SK-N-SH (cell line): Measurements from ENCODE around the gene DIP2A. TPM values are rescaled to one million over a fixed set of nuclear protein-coding genes. Genes with fewer than 3 reads are reported as not detected.

Experiments
- CTCF ChIA-PET: fragments of 300-600, 350-600 bp; formaldehyde crosslinking; extraction: SDS; loops from one replicate; lab custom pipeline; 2021; lab: Yijun Ruan, JAX
- POLR2A ChIA-PET: fragments of 350-600 bp; sonication (Branson Sonifier 250); formaldehyde crosslinking; extraction: SDS; loops from one replicate; lab custom pipeline; 2020; ENCODE audit warnings: antibody characterized with exemption, inconsistent platforms; lab: Yijun Ruan, JAX
- DNase-seq: peaks from one replicate; pipeline ENCODE4 v3.0.0; 2012
- H2AFZ ChIP-seq: fragments of 200-600 bp; sonication (generic); 2 replicates; pipeline ENCODE4 v1.8.1; 2016; ENCODE audit warnings: antibody characterized with exemption, mild to moderate bottlenecking, low read depth
- H3F3A ChIP-seq: fragments of 200-600 bp; sonication (generic); replicated peaks from 2 replicates; pipeline ENCODE3; 2016; ENCODE audit warnings: antibody characterized with exemption, mild to moderate bottlenecking; ENCODE audit not compliant: insufficient read depth
- H3K27ac ChIP-seq, 2 experiments: fragments of 200-500 bp in 1 of 2; fragments of 200-600 bp in 1 of 2; sonication (Bioruptor generic) in 1 of 2; sonication (generic), shearing (Covaris generic) in 1 of 2; 2 replicates each; pipeline versions ENCODE4 v1.5.1 to v1.6.1; 2014 to 2016; ENCODE audit warnings: low read depth in 2 of 2, inconsistent platforms in 1 of 2, low read length in 1 of 2, mild to moderate bottlenecking in 1 of 2, mixed read lengths in 1 of 2
- H3K27me3 ChIP-seq: fragments of 200-600 bp; sonication (generic), shearing (Covaris generic); 2 replicates; pipeline ENCODE4 v1.6.1; 2016; ENCODE audit warnings: mixed run types; ENCODE audit not compliant: insufficient read depth
- H3K36me3 ChIP-seq, 2 experiments: fragments of 200-500 bp in 1 of 2; fragments of 200-600 bp in 1 of 2; sonication (Bioruptor generic) in 1 of 2; sonication (generic) in 1 of 2; replicated peaks in 1 of 2; 2 replicates each; pipeline versions ENCODE3 to v1.5.1; 2014 to 2016; ENCODE audit warnings: low read length in 1 of 2, mild to moderate bottlenecking in 1 of 2; ENCODE audit not compliant: insufficient read depth in 2 of 2, control insufficient read depth in 1 of 2
- H3K4me1 ChIP-seq, 2 experiments: fragments of 200-500 bp in 1 of 2; fragments of 200-600 bp in 1 of 2; sonication (Bioruptor generic) in 1 of 2; sonication (generic), shearing (Covaris generic) in 1 of 2; 2 replicates each; pipeline versions ENCODE4 v1.5.1 to v1.6.1; 2014 to 2016; ENCODE audit warnings: low read depth in 1 of 2, low read length in 1 of 2, mixed run types in 1 of 2; ENCODE audit not compliant: insufficient read depth in 2 of 2, control insufficient read depth in 1 of 2
- H3K4me2 ChIP-seq: fragments of 200-600 bp; sonication (generic), shearing (Covaris generic); 2 replicates; pipeline ENCODE4 v1.6.1; 2017; ENCODE audit warnings: mixed run types
- H3K4me3 ChIP-seq, 2 experiments: fragments of 200-500 bp in 1 of 2; fragments of 200-600 bp in 1 of 2; sonication (Bioruptor generic) in 1 of 2; sonication (generic), shearing (Covaris generic) in 1 of 2; 2 replicates each; pipeline versions ENCODE4 v1.5.1 to v1.8.1; 2014 to 2016; ENCODE audit warnings: low read depth in 2 of 2, inconsistent platforms in 1 of 2, low read length in 1 of 2, mild to moderate bottlenecking in 1 of 2, mixed read lengths in 1 of 2, moderate library complexity in 1 of 2
- H3K79me2 ChIP-seq: fragments of 200-600 bp; sonication (generic); 2 replicates; pipeline ENCODE4 v1.8.1; 2017; ENCODE audit warnings: mild to moderate bottlenecking; ENCODE audit not compliant: insufficient read depth
- H3K9ac ChIP-seq: fragments of 200-600 bp; sonication (generic); 2 replicates; pipeline ENCODE4 v1.6.1; 2017; ENCODE audit warnings: mixed run types
- H3K9me2 ChIP-seq: fragments of 200-600 bp; sonication (generic); 2 replicates; pipeline ENCODE4 v1.6.1; 2017; ENCODE audit warnings: mixed run types
- H3K9me3 ChIP-seq: fragments of 200-600 bp; sonication (generic); 2 replicates; pipeline ENCODE4 v1.6.1; 2017; ENCODE audit warnings: mixed run types, mild to moderate bottlenecking, moderate library complexity
- H4K20me1 ChIP-seq: fragments of 200-600 bp; sonication (generic); 2 replicates; pipeline ENCODE4 v1.6.1; 2017; ENCODE audit warnings: mild to moderate bottlenecking, mixed run types; ENCODE audit not compliant: insufficient read depth
- CHD2 ChIP-seq: fragments of 150-350 bp; IDR thresholded peaks from 2 replicates; pipeline ENCODE4 v1.6.1; 2018; ENCODE audit warnings: low read length; ENCODE audit not compliant: partially characterized antibody
- ELF1 ChIP-seq: IDR thresholded peaks from 2 replicates; pipeline ENCODE4 v1.4.0; 2012
- EZH2phosphoT487 ChIP-seq: fragments of 200-600 bp; sonication (generic); IDR thresholded peaks from 2 replicates; pipeline ENCODE4 v1.6.1; 2017; ENCODE audit warnings: low read depth, mixed run types, mild to moderate bottlenecking, antibody characterized with exemption, moderate library complexity, borderline replicate concordance
- FOXJ3 ChIP-seq: sonication (generic); formaldehyde crosslinking; IDR thresholded peaks from 2 replicates; pipeline ENCODE4 v1.5.1; 2020; ENCODE audit warnings: mild to moderate bottlenecking, missing genetic modification reagents
- GABPA ChIP-seq: IDR thresholded peaks from 2 replicates; pipeline ENCODE4 v1.4.0; 2012; ENCODE audit warnings: low read depth, mild to moderate bottlenecking
- GATA2 ChIP-seq: sonication (generic); formaldehyde crosslinking; IDR thresholded peaks from 2 replicates; pipeline ENCODE4 v1.5.0; 2020; ENCODE audit warnings: mild to moderate bottlenecking, missing genetic modification reagents
- MEF2A ChIP-seq: IDR thresholded peaks from 2 replicates; pipeline ENCODE4 v1.4.0; 2012; ENCODE audit warnings: low read depth, borderline replicate concordance
- NFIC ChIP-seq: IDR thresholded peaks from 2 replicates; pipeline ENCODE4 v1.4.0; 2012; ENCODE audit warnings: borderline replicate concordance
- NRF1 ChIP-seq: IDR thresholded peaks from 2 replicates; pipeline ENCODE4 v1.6.1; 2012; ENCODE audit warnings: low read depth, mild to moderate bottlenecking, low read length
- POLR2AphosphoS5 ChIP-seq: IDR thresholded peaks from 2 replicates; pipeline ENCODE4 v1.6.1; 2012; ENCODE audit warnings: low read depth, low read length
- RAD21 ChIP-seq: IDR thresholded peaks from 2 replicates; pipeline ENCODE4 v1.6.1; 2012; ENCODE audit warnings: mild to moderate bottlenecking, low read length
- RXRA ChIP-seq: IDR thresholded peaks from 2 replicates; pipeline ENCODE4 v1.4.0; 2012; ENCODE audit warnings: low read depth, mild to moderate bottlenecking, borderline replicate concordance
- SIN3A ChIP-seq: IDR thresholded peaks from 2 replicates; pipeline ENCODE4 v1.6.1; 2012; ENCODE audit warnings: low read depth, mild to moderate bottlenecking, low read length, moderate library complexity, borderline replicate concordance
- SMC3 ChIP-seq: IDR thresholded peaks from 2 replicates; pipeline ENCODE4 v1.6.1; 2012; ENCODE audit warnings: low read depth, low read length, improper control_type of control experiment
- TCF12 ChIP-seq: IDR thresholded peaks from 2 replicates; pipeline ENCODE4 v1.4.0; 2012
- YY1 ChIP-seq: IDR thresholded peaks from 2 replicates; pipeline ENCODE4 v1.4.0; 2012; ENCODE audit warnings: low read depth, mild to moderate bottlenecking
- WGBS: methylation state at CpG from one replicate; pipeline ENCODE4 v1.1.6; 2017; ENCODE audit warnings: low lambda C conversion rate; 5-methylcytosine and 5-hydroxymethylcytosine counted together
- polyA plus RNA-seq, 3 experiments: library from polyadenylated mRNA; depleted of rRNA; stranded (reverse); fragments of >200 nt; gene quantifications; 2 replicates each; pipeline ENCODE4 v1.2.3, GENCODE V29; 2012
- TF ChIP-seq, protein P1 (sequence below): IDR thresholded peaks from 2 replicates; pipeline ENCODE4 v1.4.0; 2012; ENCODE audit warnings: low read depth
- TF ChIP-seq, protein P2 (sequence below): fragments of 150-350 bp; IDR thresholded peaks from 2 replicates; pipeline ENCODE4 v1.6.1; 2017; ENCODE audit warnings: antibody characterized with exemption, low read length, low read depth, borderline replicate concordance
- TF ChIP-seq, protein P3 (sequence below): fragments of 150-350 bp; IDR thresholded peaks from 2 replicates; pipeline ENCODE4 v1.6.1; 2016; ENCODE audit warnings: mild to moderate bottlenecking, low read depth, low read length
- TF ChIP-seq, protein P4 (sequence below): IDR thresholded peaks from 2 replicates; pipeline ENCODE4 v1.4.0; 2012; ENCODE audit warnings: low read depth, borderline replicate concordance

DIP2A gene
- polyA plus RNA-seq, 1 of the 3 experiments (the other 2 are of a cell fraction) = 26.9 TPM

DNA sequence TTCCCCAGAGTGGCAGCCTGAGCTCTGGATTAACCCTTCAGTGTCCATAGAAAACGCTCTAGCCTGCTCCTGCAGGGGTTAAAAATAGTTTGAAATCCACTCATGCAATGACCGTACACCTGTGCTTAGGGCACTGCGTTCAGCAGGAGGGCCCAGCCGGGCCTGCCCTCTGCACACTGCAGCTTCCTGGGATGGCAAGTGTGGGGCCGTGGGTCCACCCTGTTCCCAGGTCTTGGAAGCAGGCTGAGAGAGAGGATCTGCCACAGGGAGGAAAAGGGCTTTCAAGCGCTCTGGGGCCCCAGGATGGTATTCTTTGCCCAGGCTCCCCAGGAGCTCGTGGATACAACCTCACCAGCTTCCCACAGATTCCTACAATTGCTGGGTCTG lies 147.7 kb downstream of the DIP2A start:
- TF ChIP-seq SIN3A (no peak), NFIC (no peak), YY1 (no peak), GABPA (no peak), POLR2AphosphoS5 (no peak), RAD21 (no peak), MEF2A (no peak), NRF1 (no peak), FOXJ3 (no peak), SMC3 (no peak), TCF12 (no peak), GATA2 (CRISPR knock-in tag) (no peak), EZH2phosphoT487 (no peak), ELF1 (no peak), CHD2 (no peak), RXRA (no peak)
- TF ChIP-seq, protein P1, sequence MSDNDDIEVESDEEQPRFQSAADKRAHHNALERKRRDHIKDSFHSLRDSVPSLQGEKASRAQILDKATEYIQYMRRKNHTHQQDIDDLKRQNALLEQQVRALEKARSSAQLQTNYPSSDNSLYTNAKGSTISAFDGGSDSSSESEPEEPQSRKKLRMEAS = no peak
- TF ChIP-seq, protein P2, sequence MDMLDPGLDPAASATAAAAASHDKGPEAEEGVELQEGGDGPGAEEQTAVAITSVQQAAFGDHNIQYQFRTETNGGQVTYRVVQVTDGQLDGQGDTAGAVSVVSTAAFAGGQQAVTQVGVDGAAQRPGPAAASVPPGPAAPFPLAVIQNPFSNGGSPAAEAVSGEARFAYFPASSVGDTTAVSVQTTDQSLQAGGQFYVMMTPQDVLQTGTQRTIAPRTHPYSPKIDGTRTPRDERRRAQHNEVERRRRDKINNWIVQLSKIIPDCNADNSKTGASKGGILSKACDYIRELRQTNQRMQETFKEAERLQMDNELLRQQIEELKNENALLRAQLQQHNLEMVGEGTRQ = no peak
- TF ChIP-seq, protein P3, sequence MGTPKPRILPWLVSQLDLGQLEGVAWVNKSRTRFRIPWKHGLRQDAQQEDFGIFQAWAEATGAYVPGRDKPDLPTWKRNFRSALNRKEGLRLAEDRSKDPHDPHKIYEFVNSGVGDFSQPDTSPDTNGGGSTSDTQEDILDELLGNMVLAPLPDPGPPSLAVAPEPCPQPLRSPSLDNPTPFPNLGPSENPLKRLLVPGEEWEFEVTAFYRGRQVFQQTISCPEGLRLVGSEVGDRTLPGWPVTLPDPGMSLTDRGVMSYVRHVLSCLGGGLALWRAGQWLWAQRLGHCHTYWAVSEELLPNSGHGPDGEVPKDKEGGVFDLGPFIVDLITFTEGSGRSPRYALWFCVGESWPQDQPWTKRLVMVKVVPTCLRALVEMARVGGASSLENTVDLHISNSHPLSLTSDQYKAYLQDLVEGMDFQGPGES = no peak
- TF ChIP-seq, protein P4, sequence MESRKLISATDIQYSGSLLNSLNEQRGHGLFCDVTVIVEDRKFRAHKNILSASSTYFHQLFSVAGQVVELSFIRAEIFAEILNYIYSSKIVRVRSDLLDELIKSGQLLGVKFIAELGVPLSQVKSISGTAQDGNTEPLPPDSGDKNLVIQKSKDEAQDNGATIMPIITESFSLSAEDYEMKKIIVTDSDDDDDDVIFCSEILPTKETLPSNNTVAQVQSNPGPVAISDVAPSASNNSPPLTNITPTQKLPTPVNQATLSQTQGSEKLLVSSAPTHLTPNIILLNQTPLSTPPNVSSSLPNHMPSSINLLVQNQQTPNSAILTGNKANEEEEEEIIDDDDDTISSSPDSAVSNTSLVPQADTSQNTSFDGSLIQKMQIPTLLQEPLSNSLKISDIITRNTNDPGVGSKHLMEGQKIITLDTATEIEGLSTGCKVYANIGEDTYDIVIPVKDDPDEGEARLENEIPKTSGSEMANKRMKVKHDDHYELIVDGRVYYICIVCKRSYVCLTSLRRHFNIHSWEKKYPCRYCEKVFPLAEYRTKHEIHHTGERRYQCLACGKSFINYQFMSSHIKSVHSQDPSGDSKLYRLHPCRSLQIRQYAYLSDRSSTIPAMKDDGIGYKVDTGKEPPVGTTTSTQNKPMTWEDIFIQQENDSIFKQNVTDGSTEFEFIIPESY = no peak
- TF ChIP-seq, all 33 proteins: peak for 0
- ChIA-PET CTCF (interaction anchor here (1.6 kb wide), 1 partner anchor 9 kb away, joined by 3 read pairs; no protein-coding TSS in a partner anchor), POLR2A (no interaction called here)
- WGBS = 60% methylated on average over 4 of the region's 7 CpGs
- Histone ChIP-seq H3K27me3 (no peaks in the 10 kb centered on the region), H3K9me3 (no peaks in the 10 kb centered on the region), H3K9me2 (no peaks in the 10 kb centered on the region), H3K79me2 (no peaks in the 10 kb centered on the region), H3K4me1 (peaks cover 5 to 17% of the 10 kb centered on the region in 2 experiments; a peak in 2 of 4 replicates), H3F3A (no peaks in the 10 kb centered on the region), H3K36me3 (no peaks in the 10 kb centered on the region), H3K9ac (no peak overlapping the region), H3K4me3 (no peak overlapping the region), H2AFZ (no peak overlapping the region), H3K4me2 (no peak overlapping the region), H3K27ac (no peak overlapping the region), H4K20me1 (no peaks in the 10 kb centered on the region)
- no peak for DNase-seq
